ENCODE measurements around the gene ENTPD5.

ENTPD5 gene

DNA sequence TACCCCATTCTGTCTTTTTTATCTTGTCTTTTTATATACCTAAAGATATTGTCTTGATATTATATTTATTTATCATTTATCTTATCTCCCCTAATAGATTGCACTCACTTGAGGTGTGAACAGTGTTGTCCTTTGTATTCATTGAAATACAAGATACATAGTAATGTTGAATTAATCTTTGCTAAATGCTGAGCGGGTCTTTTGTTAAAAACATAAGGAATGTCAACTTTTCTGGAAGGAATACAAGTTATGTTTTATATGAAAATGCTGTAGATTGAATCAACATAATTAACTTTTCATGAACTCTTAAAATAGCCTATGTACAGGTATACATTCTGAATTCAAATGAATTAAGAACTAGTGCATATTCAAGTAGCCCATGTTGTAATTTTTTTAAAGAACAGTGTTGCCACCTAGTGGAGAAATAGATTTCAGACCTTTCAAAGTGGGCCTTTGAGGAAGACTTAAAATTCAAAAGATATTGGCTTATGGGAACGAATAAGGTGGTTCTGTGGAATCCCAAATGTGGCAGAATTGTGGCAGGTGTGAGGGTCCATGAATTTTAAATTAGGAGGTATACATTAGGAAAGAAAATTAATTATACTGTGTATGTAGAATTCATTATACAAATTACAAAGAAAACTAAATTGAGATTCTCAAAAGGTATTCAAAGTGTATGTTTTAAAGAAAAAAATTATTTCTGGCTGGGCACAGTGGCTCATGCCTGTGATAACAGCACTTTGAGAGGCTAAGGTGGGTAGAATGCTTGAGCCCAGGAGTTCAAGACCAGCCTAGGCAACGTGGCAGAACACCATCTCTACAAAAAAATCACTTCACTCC, 19.2 kb upstream of the ENTPD5 start:
- Histone ChIP-seq H3K9me3 (ENCODE audit: control insufficient read depth, low read length) (no peaks in the 10 kb centered on the region), H3K4me2 (ENCODE audit: low read length) (no peak overlapping the region), H3K4me1 (no peaks in the 10 kb centered on the region), H2AFZ (no peak overlapping the region), H3K9ac (no peak overlapping the region), H3K36me3 (ENCODE audit: control insufficient read depth, insufficient read depth, low read length) (no peaks in the 10 kb centered on the region), H3K79me2 (no peaks in the 10 kb centered on the region), H3K27me3 (ENCODE audit: control insufficient read depth, insufficient read depth, low read length) (no peaks in the 10 kb centered on the region), H3K4me3 (ENCODE audit: low read depth, low read length) (no peak overlapping the region), H3K27ac (no peak overlapping the region)
- TF ChIP-seq, protein P1, sequence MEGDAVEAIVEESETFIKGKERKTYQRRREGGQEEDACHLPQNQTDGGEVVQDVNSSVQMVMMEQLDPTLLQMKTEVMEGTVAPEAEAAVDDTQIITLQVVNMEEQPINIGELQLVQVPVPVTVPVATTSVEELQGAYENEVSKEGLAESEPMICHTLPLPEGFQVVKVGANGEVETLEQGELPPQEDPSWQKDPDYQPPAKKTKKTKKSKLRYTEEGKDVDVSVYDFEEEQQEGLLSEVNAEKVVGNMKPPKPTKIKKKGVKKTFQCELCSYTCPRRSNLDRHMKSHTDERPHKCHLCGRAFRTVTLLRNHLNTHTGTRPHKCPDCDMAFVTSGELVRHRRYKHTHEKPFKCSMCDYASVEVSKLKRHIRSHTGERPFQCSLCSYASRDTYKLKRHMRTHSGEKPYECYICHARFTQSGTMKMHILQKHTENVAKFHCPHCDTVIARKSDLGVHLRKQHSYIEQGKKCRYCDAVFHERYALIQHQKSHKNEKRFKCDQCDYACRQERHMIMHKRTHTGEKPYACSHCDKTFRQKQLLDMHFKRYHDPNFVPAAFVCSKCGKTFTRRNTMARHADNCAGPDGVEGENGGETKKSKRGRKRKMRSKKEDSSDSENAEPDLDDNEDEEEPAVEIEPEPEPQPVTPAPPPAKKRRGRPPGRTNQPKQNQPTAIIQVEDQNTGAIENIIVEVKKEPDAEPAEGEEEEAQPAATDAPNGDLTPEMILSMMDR (IDR thresholded peaks at IDR 0.05), result peak; percentile 71

DNA sequence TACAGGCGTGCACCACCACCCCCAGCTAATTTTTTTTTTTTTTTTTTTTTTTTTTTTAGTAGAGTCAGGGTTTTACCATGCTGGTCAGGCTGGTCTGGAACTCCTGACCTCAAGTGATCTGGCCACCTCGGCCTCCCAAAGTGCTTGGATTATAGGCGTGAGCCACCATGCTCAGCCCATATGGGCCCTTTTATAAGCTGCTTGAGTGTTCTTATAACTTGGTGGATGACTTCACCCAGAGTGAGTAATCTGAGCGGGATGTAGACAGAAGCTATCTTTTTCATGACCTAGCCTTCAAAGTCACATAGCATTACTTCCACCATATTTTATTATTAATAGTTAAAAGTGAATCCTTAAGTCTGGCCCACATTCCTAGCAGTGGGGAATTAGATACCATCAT, 16.5 kb upstream of the ENTPD5 start:
- Histone ChIP-seq H3K79me2 (no peaks in the 10 kb centered on the region), H3K9ac (no peak overlapping the region), H3K27ac (no peak overlapping the region), H3K4me2 (ENCODE audit: low read length) (no peak overlapping the region), H3K27me3 (ENCODE audit: control insufficient read depth, insufficient read depth, low read length) (no peaks in the 10 kb centered on the region), H2AFZ (no peak overlapping the region), H3K36me3 (ENCODE audit: control insufficient read depth, insufficient read depth, low read length) (no peaks in the 10 kb centered on the region), H3K4me3 (ENCODE audit: low read depth, low read length) (no peak overlapping the region), H3K4me1 (no peaks in the 10 kb centered on the region), H3K9me3 (ENCODE audit: control insufficient read depth, low read length) (no peaks in the 10 kb centered on the region)
- TF ChIP-seq, protein P1 (IDR thresholded peaks at IDR 0.05), result no peak

DNA sequence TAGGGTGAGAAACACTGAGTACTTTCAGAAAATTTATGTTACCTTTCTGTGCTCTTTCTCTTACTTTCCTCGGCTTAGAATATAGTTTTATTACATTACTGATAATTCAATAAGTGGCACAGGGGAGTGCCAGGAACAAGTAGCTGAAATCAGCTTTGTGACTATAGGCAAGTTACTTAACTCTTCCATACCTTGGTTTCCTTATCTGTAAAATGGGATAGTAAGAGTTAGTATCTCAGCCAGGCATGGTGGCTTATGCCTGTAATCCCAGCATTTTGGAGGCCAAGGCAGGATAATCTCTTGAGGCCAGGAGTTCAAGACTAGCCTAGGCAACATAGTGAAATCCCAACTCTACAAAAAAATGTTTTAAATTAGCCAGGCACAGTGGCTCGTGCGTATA, 15.5 kb upstream of the ENTPD5 start:
- Histone ChIP-seq H3K9ac (no peak overlapping the region), H3K9me3 (ENCODE audit: control insufficient read depth, low read length) (no peaks in the 10 kb centered on the region), H3K4me2 (ENCODE audit: low read length) (no peak overlapping the region), H3K4me3 (ENCODE audit: low read depth, low read length) (no peak overlapping the region), H3K36me3 (ENCODE audit: control insufficient read depth, insufficient read depth, low read length) (no peaks in the 10 kb centered on the region), H3K27ac (no peak overlapping the region), H3K4me1 (no peaks in the 10 kb centered on the region), H3K27me3 (ENCODE audit: control insufficient read depth, insufficient read depth, low read length) (no peaks in the 10 kb centered on the region), H2AFZ (no peak overlapping the region), H3K79me2 (no peaks in the 10 kb centered on the region)
- TF ChIP-seq, protein P1 (IDR thresholded peaks at IDR 0.05), result no peak

DNA sequence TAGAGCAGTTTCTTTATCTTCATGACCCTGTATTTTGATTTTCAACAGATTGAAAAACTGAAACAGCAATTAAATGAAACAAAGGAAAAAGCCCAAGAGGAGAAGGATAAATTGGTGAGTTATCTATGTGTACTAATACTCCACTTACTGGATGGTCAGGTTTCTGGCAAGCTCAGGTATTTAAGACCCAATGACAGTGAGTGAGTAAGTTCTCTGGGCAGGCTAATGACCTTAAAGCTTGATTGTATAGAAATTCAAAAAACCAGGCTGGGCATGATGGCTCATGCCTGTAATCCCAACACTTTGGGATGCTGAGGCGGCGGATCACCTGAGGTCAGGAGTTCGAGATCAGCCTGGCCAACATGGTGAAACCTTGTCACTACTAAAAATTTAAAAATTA, 10.0 kb upstream of the ENTPD5 start:
- Histone ChIP-seq H3K27ac (no peak overlapping the region), H3K36me3 (ENCODE audit: control insufficient read depth, insufficient read depth, low read length) (no peaks in the 10 kb centered on the region), H3K4me2 (ENCODE audit: low read length) (no peak overlapping the region), H3K27me3 (ENCODE audit: control insufficient read depth, insufficient read depth, low read length) (no peaks in the 10 kb centered on the region), H3K4me3 (ENCODE audit: low read depth, low read length) (no peak overlapping the region), H3K4me1 (no peaks in the 10 kb centered on the region), H3K9ac (no peak overlapping the region), H3K9me3 (ENCODE audit: control insufficient read depth, low read length) (no peaks in the 10 kb centered on the region), H3K79me2 (no peaks in the 10 kb centered on the region), H2AFZ (no peak overlapping the region)
- TF ChIP-seq, protein P1 (IDR thresholded peaks at IDR 0.05), result no peak

DNA sequence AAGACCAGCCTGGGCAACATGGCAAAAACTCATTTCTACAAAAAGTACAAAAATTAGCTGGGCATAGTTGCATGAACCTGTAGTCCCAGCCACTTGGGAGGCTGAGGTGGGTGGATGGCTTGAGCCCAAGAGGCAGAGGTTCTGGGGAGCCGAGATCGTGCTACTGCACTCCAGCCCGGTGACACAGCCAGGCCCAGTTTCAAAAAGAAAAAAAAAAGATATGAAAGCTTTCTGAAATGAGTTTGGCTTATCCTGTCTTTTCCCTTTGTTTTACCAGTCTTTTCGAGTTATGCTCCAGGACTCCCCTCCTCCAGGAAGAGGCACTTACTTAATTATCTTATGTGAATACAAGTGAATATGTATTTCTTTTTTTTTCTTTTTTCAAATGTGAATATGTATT, 3.3 kb upstream of the ENTPD5 start:
- Histone ChIP-seq H3K36me3 (ENCODE audit: control insufficient read depth, insufficient read depth, low read length) (no peaks in the 10 kb centered on the region), H2AFZ (no peak overlapping the region), H3K4me1 (no peaks in the 10 kb centered on the region), H3K79me2 (no peaks in the 10 kb centered on the region), H3K9me3 (ENCODE audit: control insufficient read depth, low read length) (no peaks in the 10 kb centered on the region), H3K4me2 (ENCODE audit: low read length) (no peak overlapping the region), H3K9ac (no peak overlapping the region), H3K27me3 (ENCODE audit: control insufficient read depth, insufficient read depth, low read length) (no peaks in the 10 kb centered on the region), H3K4me3 (ENCODE audit: low read depth, low read length) (no peak overlapping the region), H3K27ac (no peak overlapping the region)
- TF ChIP-seq, protein P1 (IDR thresholded peaks at IDR 0.05), result no peak
